Neuronal stem cell (in vitro differentiated cells): ENCODE measurements around the gene MTOR.

ENCODE experiments used
- DNase-seq: peaks from one replicate; pipeline ENCODE4 v3.0.0-alpha.2; 2013; ENCODE audit warnings: low spot score
- H2AFZ ChIP-seq: one replicate; pipeline ENCODE4 v1.6.1; 2013; ENCODE audit warnings: mild to moderate bottlenecking, low read length, inconsistent platforms
- H2AK5ac ChIP-seq: 2 replicates; pipeline ENCODE4 v1.6.1; 2013; ENCODE audit warnings: low read depth, mild to moderate bottlenecking, inconsistent platforms, low read length, moderate library complexity, mixed read lengths
- H2BK120ac ChIP-seq: 2 replicates; pipeline ENCODE4 v1.6.1; 2013; ENCODE audit warnings: low read depth, mild to moderate bottlenecking, inconsistent platforms, low read length, moderate library complexity, mixed read lengths
- H2BK12ac ChIP-seq: one replicate; pipeline ENCODE4 v1.6.1; 2013; ENCODE audit warnings: low read length, inconsistent platforms
- H2BK15ac ChIP-seq: 2 replicates; pipeline ENCODE4 v1.6.1; 2013; ENCODE audit warnings: mild to moderate bottlenecking, low read length, inconsistent platforms, mixed read lengths
- H2BK5ac ChIP-seq: one replicate; pipeline ENCODE4 v1.6.1; 2013; ENCODE audit warnings: inconsistent platforms, mild to moderate bottlenecking, low read length, moderate library complexity
- H3K14ac ChIP-seq: one replicate; pipeline ENCODE4 v1.6.1; 2013; ENCODE audit warnings: low read length, inconsistent platforms
- H3K18ac ChIP-seq: 2 replicates; pipeline ENCODE4 v1.6.1; 2013; ENCODE audit warnings: low read length, inconsistent platforms
- H3K23ac ChIP-seq: 2 replicates; pipeline ENCODE4 v1.6.1; 2013; ENCODE audit warnings: low read depth, mild to moderate bottlenecking, mixed read lengths, low read length, inconsistent platforms; ENCODE audit not compliant: poor library complexity
- H3K27ac ChIP-seq: replicated peaks from 3 replicates; pipeline ENCODE4 v1.5.1; 2013; ENCODE audit warnings: low read length, inconsistent platforms
- H3K27me3 ChIP-seq, 3 experiments: 2 replicates each; pipeline ENCODE4 v1.6.1; 2013; ENCODE audit warnings: low read length in 3 of 3, mild to moderate bottlenecking in 2 of 3, inconsistent platforms in 1 of 3, low read depth in 1 of 3, mixed read lengths in 1 of 3, moderate library complexity in 1 of 3; ENCODE audit not compliant: control insufficient read depth in 3 of 3, insufficient read depth in 3 of 3
- H3K36me3 ChIP-seq, 2 donors: replicated peaks in 1 of 2; 2 replicates each; pipeline ENCODE4 v1.6.1; 2013; ENCODE audit warnings: low read length in 2 of 2; ENCODE audit not compliant: control insufficient read depth in 2 of 2, insufficient read depth in 2 of 2
- H3K4ac ChIP-seq: 2 replicates; pipeline ENCODE4 v1.6.1; 2013; ENCODE audit warnings: inconsistent platforms, mild to moderate bottlenecking, low read length, moderate library complexity
- H3K4me1 ChIP-seq, 2 donors: 1 replicate in 1 of 2; 2 replicates in 1 of 2; pipeline ENCODE4 v1.6.1; 2013; ENCODE audit warnings: low read length in 2 of 2, low read depth in 1 of 2; ENCODE audit not compliant: control insufficient read depth in 2 of 2, insufficient read depth in 1 of 2
- H3K4me2 ChIP-seq: one replicate; pipeline ENCODE4 v1.6.1; 2013; ENCODE audit warnings: mild to moderate bottlenecking, low read length, inconsistent platforms; ENCODE audit not compliant: insufficient read depth, poor library complexity, severe bottlenecking
- H3K4me3 ChIP-seq, 2 donors: 2 replicates each; pipeline ENCODE4 v1.5.1; 2013; ENCODE audit warnings: low read length in 2 of 2, mild to moderate bottlenecking in 2 of 2, inconsistent platforms in 1 of 2, moderate library complexity in 1 of 2
- H3K79me1 ChIP-seq: one replicate; pipeline ENCODE4 v1.6.1; 2013; ENCODE audit warnings: low read depth, mild to moderate bottlenecking, inconsistent platforms, low read length, moderate library complexity
- H3K9ac ChIP-seq: one replicate; pipeline ENCODE4 v1.6.1; 2013; ENCODE audit warnings: mild to moderate bottlenecking, low read depth, low read length, inconsistent platforms; ENCODE audit not compliant: poor library complexity
- H3K9me3 ChIP-seq, 2 donors: replicated peaks in 1 of 2; 2 replicates each; pipeline versions ENCODE3 to v1.6.1; 2013; ENCODE audit warnings: low read length in 2 of 2, mild to moderate bottlenecking in 2 of 2, inconsistent platforms in 1 of 2, low read depth in 1 of 2, mixed read lengths in 1 of 2, moderate library complexity in 1 of 2; ENCODE audit not compliant: control insufficient read depth in 2 of 2, insufficient read depth in 1 of 2
- H4K8ac ChIP-seq: one replicate; pipeline ENCODE4 v1.6.1; 2013; ENCODE audit warnings: low read depth, mild to moderate bottlenecking, inconsistent platforms, low read length, moderate library complexity
- H4K91ac ChIP-seq: one replicate; pipeline ENCODE4 v1.6.1; 2013; ENCODE audit warnings: low read length, low read depth, mild to moderate bottlenecking, inconsistent platforms; ENCODE audit not compliant: poor library complexity
- WGBS, 2 donors: extraction: QIAGEN DNeasy Blood & Tissue Kit; methylation state at CpG; one replicate each; pipeline ENCODE4 v1.1.7; 2013; ENCODE audit warnings: missing lambda C conversion rate in 2 of 2, mixed read lengths in 1 of 2; ENCODE audit not compliant: insufficient read length in 2 of 2, insufficient replicate concordance in 1 of 2; ENCODE audit errors: extremely low coverage in 2 of 2; 5-methylcytosine and 5-hydroxymethylcytosine counted together

MTOR gene

DNA sequence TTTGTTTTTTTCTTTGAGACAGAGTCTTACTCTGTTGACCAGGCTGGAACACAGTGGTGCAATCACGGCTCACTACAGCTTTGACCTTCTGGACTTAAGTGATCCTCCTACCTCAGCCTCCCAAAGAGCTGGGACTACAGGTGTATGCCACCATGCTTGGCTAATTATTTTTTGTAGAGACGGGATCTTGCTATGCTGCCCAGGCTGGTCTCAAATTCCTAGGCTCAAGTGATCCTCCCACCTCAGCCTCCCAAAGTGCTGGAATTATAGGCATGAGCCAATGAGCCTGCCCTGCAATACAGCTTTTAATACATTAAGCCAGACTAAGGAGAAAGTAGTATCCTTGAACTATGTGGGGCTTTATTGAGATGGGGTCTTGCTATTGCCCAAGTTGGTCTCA, 146.0 kb downstream of the MTOR start:
- DNase-seq: no peak
- no peaks in the 10 kb centered on the region for H3K9me3 ChIP-seq
- H3K27me3 ChIP-seq: peaks cover 0 to 1% (median 0%) of the 10 kb centered on the region in 3 experiments
- H3K27ac ChIP-seq: no peak overlapping the region
- H3K36me3 ChIP-seq: peaks cover 30 to 78% of the 10 kb centered on the region in 2 donors
- no peaks in the 10 kb centered on the region for H3K79me1 ChIP-seq
- H3K4me3 ChIP-seq: no peak overlapping the region
- H2AFZ ChIP-seq: no peak overlapping the region
- H3K4me1 ChIP-seq: no peaks in the 10 kb centered on the region
- no CpG with 5 or more reads among the region's 2 CpGs for WGBS, 2 donors
- no peak overlapping the region for H2BK12ac ChIP-seq
- H3K4me2 ChIP-seq: no peak overlapping the region
- H3K23ac ChIP-seq: no peak overlapping the region
- no peak overlapping the region for H4K91ac ChIP-seq
- H2BK15ac ChIP-seq: no peak overlapping the region
- no peak overlapping the region for H2BK120ac ChIP-seq
- no peak overlapping the region for H2AK5ac ChIP-seq
- no peak overlapping the region for H3K9ac ChIP-seq
- no peak overlapping the region for H3K14ac ChIP-seq
- H3K4ac ChIP-seq: no peak overlapping the region
- H3K18ac ChIP-seq: no peak overlapping the region
- no peak overlapping the region for H4K8ac ChIP-seq
- H2BK5ac ChIP-seq: no peak overlapping the region

- Histone ChIP-seq H3K14ac (no peak overlapping the region), H3K36me3 (peaks cover 26 to 80% of the 10 kb centered on the region in 2 donors), H3K18ac (no peak overlapping the region), H2BK15ac (no peak overlapping the region), H3K23ac (no peak overlapping the region), H3K9ac (no peak overlapping the region), H2BK12ac (no peak overlapping the region), H3K4me3 (no peak overlapping the region), H3K79me1 (no peaks in the 10 kb centered on the region), H3K4ac (no peak overlapping the region), H2BK120ac (no peak overlapping the region), H4K91ac (no peak overlapping the region), H3K9me3 (no peaks in the 10 kb centered on the region), H3K4me1 (no peaks in the 10 kb centered on the region), H4K8ac (no peak overlapping the region), H2AK5ac (no peak overlapping the region), H2BK5ac (no peak overlapping the region), H3K27ac (no peak overlapping the region), H2AFZ (no peak overlapping the region), H3K27me3 (peaks cover 0 to 1% (median 0%) of the 10 kb centered on the region in 3 experiments), H3K4me2 (no peak overlapping the region)
- no CpG with 5 or more reads among the region's 3 CpGs for WGBS, 2 donors
- DNase-seq: no peak
These were observed 147.4 kb downstream of the MTOR start for GRCh38 chr1:11114966-11115365.

GRCh38 chr1:11109047-11109760, 153.1 kb downstream of the MTOR start:
- DNase-seq: no peak
- Histone ChIP-seq H3K36me3 (peaks cover 26 to 85% of the 10 kb centered on the region in 2 donors), H2BK120ac (no peak overlapping the region), H3K9ac (no peak overlapping the region), H2BK15ac (no peak overlapping the region), H3K27me3 (peaks cover 0 to under 1% (median 0%) of the 10 kb centered on the region in 3 experiments), H3K79me1 (no peaks in the 10 kb centered on the region), H2AK5ac (no peak overlapping the region), H2BK5ac (no peak overlapping the region), H3K23ac (no peak overlapping the region), H3K4me1 (no peaks in the 10 kb centered on the region), H3K4me3 (no peak overlapping the region), H4K8ac (no peak overlapping the region), H3K4me2 (no peak overlapping the region), H3K18ac (no peak overlapping the region), H3K9me3 (no peaks in the 10 kb centered on the region), H3K4ac (no peak overlapping the region), H2AFZ (no peak overlapping the region), H4K91ac (no peak overlapping the region), H3K14ac (no peak overlapping the region), H2BK12ac (no peak overlapping the region), H3K27ac (no peak overlapping the region)
- no CpG with 5 or more reads among the region's 7 CpGs for WGBS, 2 donors

DNA sequence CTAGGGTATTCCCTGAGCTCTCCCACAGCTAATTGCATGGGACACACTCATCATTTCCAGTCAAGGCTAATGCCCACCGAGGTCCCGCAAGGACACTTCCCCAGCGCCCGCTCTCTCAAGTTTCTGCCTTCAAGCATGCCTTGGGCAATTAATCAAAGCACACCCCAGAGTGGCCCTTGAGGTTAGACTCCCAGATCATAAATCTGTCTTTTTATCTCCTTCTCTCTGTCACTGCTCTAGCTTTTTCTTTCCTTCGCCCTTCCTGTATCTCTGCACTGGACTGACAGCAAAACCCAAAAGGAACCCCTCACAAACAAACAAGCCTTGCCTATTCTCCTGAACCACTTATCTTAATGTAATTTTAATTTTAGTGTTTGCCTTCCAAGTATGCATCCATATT, 154.8 kb downstream of the MTOR start:
- Histone ChIP-seq H3K4me1 (no peaks in the 10 kb centered on the region), H3K4me3 (no peak overlapping the region), H3K23ac (no peak overlapping the region), H3K36me3 (peaks cover 21 to 69% of the 10 kb centered on the region in 2 donors), H2BK15ac (no peak overlapping the region), H3K27me3 (no peaks in the 10 kb centered on the region), H3K79me1 (no peaks in the 10 kb centered on the region), H4K8ac (no peak overlapping the region), H2AK5ac (no peak overlapping the region), H2BK120ac (no peak overlapping the region), H3K27ac (no peak overlapping the region), H2BK5ac (no peak overlapping the region), H3K9ac (no peak overlapping the region), H3K4ac (no peak overlapping the region), H2BK12ac (no peak overlapping the region), H3K9me3 (no peaks in the 10 kb centered on the region), H3K4me2 (no peak overlapping the region), H2AFZ (no peak overlapping the region), H4K91ac (no peak overlapping the region), H3K14ac (no peak overlapping the region), H3K18ac (no peak overlapping the region)
- DNase-seq: no peak
- no CpG with 5 or more reads among the region's 5 CpGs for WGBS, 2 donors
